Cerebellar cortex (tissue), 1 donor: ENCODE measurements around the gene GINS2.

Experiments used
- DNase-seq: peaks from one replicate; pipeline ENCODE4 v3.0.0-alpha.2; 2015; ENCODE audit warnings: low spot score

Gene GINS2

DNA sequence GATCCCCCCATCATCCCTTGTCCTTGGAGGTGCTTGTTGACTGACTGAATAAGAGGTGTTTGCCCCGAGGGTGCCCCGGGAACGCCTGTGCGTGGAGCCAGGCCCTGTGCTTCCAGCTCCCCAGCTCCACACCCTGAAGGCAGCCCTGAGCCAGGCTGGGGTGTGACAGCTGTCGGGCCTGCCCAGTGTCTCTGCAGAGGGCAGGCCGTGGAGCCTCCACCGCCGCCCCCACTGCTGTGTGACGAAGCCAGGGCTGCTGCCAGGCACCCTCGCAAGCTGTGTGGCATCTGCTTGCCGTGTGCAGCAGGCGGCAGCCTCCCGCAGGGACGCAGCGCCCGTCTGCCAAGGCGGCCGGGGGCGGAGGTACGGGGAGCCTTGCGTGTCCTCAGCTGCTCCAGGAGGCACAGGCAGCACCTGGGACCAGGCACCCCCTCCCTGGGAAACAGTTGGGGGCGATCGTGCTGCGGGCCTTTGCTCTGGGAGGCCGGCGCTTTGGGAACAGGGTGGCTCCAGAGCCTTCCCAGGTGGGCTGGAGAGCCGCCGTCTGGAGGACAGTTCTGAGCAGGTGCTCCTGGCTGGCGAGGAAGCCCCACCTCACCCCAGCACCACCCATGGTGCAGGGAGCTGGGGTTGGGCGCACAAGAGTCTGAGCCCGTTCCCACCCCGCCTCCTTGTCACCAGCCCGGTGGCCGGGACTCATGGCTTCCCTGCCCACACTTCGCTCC, 49.1 kb downstream of the GINS2 start:
- no peak for DNase-seq

DNA sequence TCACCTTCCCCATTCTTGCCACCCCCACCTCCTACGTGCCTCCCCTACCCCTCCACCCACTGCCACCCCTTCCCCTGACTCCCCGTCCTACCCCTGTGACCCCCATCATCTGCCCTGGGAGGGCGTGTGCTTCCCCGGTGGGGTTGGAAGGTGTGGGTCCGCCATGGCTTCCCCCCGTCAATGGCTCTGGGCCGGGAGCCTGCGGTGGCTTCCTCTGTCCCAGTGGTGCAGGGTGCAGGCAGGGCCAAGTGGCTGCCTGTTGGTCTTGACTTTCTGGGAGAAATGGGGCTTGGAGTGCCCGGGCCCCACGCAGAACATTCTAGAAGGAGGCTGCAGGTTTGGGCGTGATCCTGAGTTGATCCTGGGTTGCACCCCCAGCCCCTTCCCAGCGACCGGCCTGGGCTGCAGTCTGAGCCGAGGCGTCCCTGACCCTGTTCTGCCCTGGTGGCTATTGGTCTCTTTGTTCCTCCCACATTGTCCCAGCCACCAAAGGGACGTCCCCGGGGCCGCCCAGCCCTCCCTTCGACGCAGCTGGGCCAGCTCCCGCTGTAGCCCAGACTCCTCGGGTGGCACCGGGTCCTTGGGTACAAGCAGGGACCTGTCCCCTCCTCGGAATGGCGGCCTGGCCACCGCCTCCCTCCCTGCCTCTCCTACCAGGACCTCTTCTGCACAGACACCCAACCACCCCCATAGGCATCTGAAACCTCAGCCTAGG, 49.9 kb downstream of the GINS2 start:
- no peak for DNase-seq

DNA sequence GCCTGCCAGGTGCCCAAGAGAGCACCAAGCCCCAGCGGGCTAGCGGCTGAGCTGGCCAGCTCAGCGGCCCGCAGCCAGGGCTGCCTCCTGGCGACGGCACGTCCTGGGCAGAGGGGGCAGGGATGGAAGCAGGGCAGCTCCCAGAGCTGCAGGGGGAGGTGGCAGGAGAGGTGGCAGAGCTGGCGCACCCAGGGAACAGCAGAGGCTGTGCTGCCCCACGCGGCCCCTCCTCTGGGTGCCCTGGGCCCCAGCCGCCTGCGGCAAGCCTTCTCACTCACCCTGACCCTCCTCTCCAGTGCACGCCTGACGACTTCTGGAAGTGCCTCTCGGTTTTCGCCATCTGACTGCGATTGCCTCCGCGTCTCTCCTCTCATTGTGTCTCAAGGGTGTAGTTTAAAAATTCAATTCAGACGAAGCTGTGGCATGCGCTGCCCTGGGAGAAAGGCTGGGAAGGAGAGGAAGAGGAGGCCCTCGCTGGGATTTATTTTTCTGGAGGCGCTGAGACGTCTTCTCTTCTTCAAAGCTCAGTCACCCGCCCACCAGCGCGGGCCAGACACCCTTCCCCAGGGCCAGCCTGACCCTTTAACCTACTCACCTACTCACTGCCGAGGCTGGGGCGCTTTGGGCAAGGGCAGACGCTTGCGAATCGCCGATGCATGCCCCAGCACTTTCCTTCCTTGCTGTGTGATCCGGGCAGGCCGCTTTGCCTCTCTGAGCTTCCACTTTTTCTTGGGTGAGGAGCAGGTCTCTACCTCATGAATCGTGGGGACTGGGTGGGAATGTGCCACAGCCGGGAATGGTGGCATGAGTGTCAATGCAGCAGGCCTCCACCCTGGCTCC, 50.7 kb downstream of the GINS2 start:
- DNase-seq, result no peak

DNA sequence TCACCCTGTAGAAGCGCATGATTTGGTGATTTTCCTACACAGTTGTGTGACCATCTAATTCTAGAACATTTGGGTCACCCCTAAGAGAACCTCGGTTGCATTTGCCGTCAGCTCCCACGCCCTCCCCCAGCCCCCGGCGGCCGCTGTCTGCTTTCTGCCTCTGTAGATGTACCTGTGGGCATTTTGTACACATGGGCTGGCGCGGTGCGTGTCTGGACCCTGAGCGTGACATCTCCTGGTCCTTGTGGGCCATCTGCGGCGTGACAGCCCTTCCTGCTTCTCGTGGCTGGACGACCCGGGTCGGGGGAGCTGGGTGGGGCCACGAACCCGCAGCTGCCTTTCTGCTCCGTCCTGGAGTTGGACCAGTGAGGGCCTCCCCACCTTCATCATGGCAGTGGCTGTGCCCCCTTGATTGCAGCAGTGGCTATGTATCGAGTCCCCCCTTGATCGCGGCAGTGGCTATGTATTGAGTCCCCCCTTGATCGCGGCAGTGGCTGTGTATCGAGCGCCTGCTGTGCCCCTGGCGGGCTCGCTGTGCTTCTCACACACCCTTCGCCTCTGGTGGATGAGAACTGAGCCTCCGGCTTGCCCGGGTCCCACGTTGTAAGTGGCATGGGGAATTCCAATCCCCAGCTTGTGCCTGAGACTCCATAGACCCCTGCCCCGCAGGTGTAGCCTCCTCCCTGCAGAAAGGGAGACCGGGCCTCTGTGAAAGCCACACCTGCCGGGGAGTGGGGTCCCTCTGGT, 51.5 kb downstream of the GINS2 start:
- no peak for DNase-seq

DNA sequence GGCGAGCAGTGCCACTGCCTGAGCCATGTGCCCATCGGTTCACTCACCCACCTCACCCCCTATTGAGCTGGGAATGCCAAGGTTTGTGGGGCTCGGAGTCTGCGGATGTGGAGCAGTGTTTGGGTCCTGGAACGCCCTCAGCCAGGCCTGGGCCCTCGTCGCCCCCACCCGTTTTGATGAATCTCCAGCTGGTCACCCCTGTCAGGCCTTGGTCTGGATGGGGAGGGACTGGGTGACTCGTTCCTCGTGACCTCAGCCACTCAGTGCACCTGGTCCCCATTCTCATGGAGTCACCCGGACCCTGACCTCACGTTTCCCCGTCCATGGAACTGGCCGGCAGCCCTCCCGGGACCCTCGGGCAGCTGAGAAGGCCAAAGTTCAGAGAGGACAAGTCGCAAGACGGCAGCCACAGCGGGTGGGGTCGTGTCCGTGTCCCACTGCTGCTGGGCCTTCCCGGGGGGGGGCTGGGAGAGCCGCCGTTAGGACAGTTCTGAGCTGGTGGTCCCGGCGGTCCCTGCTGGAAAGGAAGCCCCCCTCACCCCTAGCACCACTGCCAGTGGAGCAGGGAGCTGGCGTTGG, 52.4 kb downstream of the GINS2 start:
- no peak for DNase-seq

DNA sequence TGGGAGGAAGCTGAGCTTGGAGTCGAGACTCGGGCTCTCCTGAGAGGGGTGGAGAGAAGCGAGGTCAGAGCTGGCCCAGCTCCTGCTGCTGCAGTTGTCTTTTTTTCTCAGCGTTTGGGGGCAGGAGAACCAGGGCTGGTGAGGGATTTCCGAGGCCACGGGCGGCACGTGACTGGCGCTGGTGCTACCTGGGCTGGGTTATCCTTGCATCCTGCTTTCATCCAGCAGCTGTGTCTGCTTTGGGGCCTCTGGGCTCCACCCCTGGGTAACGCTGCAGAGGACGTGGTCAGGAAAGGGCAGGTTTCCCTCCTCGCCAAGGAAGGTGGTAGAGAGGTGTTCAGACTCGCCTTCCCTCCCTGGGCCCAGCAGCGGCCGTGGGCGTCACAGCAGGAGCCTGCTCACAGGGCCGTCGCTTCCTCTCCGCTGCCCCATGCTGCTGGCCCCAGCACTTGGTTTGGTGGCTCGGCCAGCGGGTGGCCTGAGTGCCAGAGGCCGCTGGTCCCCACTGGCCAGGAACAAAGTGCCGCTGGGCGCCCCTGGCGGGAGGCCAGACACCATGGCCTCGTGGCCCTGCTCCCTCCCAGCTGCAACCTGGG, 53.1 kb downstream of the GINS2 start:
- DNase-seq, result no peak

DNA sequence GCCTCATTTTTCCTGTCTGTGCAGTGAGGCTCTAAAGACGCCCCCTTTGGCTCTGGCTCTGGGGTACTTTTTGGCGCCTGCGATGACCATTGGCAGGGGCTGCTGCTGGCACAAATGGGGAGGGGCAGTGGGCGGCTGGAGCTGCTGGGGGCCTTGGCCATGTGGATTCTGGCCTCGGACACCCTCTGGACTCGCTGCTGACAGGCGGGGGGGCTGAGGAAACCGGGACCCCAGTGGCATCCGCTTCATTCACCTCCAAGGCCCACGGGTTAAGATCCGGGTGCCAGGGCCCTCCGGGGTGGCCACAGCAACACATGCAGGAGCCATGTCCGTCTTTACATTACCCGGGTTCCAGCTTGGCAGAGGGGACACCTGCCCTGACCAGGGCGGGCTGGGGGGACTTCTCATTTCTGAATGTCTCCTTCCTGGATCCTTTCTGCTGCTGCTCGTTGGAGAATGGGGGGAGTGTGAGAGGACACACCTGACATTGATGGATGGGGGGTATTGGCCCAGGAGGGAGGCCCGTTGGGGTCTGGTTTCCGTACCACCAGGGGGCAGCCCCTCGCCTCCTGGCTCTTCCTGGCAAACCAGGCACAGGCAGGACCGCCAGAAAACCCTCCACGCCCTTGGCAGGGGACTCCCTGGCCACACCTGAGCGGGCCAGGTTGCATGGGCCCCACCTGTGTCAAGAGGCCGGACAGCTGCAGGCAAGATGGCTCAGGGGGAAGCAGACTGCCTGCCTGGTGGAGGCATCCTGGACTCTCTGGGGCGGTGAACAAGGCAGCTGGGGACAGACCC, 53.8 kb downstream of the GINS2 start:
- DNase-seq, result no peak

DNA sequence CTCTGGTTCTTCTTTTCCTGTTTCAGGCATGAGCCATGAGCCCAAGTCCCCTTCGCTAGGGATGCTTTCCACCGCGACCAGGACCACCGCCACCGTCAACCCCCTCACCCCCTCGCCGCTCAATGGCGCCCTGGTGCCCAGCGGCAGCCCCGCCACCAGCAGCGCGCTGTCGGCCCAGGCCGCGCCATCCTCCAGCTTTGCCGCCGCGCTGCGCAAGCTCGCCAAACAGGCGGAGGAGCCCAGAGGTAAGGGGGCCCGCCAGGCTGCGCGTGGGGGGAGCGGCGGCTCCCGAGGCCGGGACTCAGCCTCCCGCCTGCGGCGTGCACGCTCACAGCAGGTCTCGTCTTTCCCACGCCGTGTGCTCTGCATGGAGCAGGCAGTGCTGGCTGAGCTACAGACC, 54.9 kb downstream of the GINS2 start:
- DNase-seq, result no peak

DNA sequence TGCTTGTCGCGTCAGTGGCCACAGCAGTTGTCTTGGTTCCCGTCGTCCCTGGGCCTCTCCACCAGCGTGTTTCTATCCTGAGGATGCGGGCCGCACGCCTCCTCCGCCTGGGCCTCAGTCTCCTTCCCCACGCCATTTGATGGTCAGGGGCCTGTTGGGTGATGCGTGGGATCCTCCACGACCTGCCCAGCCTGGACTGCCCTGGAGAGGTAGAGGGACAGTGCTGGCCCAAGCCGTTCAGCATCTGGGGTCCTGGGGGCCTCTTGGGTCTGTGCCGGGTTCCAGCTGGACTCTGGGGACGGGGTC, 55.4 kb downstream of the GINS2 start:
- DNase-seq, result no peak

DNA sequence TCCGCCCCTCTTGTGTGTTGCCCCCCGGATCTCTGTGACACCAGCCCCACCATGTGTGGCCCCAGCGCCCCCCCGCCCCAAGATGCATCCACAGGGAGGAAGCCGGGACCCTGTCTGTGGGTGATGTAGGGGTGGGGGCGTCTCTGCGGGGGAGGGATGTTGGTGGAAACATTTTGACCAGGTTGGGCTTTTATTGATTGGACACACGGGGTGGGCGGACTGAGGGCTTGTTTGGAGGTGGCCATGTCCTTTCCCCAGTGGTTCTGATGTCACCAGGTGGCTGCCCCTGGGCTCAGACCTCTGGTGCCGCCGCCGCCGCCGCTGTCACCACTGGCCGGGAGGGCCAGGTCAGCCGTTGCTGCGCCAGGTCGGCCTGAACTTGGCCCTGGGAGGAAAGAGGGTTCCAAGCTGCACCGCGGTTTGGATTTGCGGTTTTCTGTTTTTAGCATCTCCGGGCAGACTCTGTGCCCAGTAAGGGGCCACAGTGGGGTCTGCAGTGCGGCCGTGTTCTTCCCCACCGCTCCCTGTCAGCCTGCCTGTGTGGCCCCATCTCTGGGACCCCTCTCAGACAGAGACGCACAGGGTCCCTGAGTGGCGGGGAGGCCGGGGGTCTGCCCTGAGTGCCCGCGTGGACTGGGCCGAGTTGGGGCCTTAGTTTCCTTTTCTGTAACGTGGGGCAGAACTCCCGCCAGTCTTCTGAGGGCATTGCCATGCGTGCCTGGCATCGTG, 55.9 kb downstream of the GINS2 start:
- DNase-seq, result no peak

DNA sequence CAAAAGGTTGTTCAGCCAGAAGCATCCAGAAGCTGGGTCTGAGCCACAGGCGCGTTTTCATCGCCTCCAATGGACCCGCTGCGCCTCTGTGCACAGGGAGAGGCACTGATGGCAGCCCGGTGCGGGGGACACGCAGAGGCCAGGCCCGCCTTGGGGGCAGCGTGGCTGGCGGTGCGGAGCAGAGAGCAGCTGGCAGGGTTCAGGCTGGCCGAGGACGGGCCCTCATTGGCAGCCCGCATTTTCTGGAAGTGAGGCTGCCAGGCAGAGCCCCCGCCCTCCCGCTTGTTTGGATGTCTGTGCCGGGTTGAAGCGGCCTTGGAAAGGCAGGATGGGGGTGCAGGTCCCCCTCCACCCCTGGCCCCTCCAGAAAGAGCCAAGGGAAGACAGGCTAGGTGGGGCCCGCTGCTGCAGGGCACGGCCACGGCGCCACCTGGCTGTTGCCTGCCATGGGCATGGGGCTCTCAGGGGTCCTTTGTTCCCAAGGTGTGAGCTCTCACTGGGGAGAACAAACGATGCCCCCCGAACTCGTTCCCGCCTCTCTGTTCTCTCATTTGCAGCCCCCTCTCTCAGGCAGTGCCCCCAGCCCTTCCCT, 56.9 kb downstream of the GINS2 start:
- DNase-seq, result no peak

DNA sequence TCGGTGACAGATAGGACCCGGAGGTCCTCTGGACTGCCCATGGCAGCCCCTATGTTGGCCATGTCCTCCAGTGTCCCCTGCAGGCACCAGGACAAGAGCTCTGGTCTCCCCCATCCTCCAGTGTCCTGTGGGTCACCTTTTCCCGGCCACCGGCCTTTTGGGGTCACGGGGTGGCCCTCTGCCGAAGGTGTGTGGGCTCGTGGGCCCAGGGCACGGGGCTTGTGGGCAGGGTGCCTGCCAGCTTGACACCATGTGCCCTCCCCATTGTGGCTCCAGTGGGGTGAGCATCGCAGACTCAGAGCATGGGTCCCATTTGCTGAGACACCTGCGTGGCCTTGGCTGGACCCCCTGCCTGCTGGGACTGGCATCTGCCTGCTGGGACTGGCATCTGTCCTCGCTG, 57.5 kb downstream of the GINS2 start:
- no peak for DNase-seq

DNA sequence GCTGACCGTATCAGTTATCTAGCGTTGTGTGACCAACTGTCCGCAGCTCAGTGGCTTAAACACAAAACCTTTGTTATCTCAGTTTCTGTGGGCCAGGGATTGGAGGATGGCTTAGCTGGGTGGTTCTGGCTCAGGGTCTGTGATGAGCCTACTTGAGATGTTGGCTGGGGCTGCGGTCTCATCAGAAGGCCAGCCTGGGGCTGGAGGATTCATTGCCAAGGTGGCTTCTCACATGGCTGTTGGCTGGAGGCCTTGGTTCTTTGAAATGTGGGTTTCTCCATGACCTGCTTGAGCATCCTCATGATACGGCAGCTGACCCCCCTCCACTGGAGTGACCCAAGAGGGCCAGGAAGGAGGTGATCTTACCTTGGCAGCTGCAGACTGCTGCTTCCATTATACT, 58.9 kb downstream of the GINS2 start:
- DNase-seq, result no peak

DNA sequence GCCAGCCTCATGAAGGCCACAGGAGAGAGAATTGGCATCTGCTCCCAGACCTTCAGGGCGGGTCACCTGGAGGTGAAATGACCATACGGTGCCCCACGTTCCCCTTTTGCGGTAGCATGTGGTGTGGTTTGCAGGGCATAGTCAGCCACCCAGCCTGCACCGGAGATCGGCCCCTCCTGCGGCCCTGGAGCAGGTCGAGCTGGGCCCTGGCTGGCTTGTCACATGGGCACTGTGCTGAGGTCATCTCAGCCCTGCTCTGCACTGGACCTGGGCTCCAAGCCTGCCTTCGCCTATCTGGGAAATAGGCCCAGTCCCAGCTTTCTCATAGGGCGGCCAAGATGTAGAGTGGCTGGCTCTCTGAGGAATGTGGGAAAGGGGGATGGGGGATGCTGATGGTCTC, 59.4 kb downstream of the GINS2 start:
- DNase-seq, result no peak

DNA sequence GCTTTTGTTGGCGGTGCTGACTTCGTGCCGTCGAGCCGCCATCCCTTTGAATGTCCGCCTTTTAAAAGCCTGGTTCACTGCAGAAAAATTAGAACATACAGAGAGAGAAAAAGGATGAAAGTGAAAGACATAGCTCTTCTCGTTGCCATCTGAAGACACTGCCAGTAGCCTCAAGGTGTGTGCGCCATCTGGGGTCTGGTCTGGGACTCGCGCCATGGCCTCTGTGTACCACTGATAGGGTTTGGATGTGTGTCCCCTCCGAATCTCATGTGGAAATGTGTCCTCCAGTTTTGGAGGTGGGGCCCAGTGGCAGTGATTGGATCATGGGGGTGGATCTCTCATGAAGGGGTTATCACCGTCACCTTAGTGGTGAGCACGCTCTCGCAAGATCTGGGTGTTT, 60.1 kb downstream of the GINS2 start:
- no peak for DNase-seq

DNA sequence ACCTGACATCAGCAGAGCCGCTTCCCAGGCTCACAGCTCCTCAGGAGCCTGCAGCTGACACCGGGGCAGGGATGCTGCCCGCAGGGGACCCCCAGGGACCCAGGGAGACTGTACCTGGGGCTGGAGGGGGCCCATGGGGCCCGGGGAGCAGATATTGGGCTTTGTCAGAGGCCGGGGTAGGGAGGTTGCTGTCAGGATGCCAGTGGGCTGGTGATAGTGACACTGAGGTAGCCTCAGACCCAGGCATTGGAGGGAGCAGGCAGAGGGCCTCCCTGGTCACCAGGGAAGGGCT, 60.5 kb downstream of the GINS2 start:
- no peak for DNase-seq

DNA sequence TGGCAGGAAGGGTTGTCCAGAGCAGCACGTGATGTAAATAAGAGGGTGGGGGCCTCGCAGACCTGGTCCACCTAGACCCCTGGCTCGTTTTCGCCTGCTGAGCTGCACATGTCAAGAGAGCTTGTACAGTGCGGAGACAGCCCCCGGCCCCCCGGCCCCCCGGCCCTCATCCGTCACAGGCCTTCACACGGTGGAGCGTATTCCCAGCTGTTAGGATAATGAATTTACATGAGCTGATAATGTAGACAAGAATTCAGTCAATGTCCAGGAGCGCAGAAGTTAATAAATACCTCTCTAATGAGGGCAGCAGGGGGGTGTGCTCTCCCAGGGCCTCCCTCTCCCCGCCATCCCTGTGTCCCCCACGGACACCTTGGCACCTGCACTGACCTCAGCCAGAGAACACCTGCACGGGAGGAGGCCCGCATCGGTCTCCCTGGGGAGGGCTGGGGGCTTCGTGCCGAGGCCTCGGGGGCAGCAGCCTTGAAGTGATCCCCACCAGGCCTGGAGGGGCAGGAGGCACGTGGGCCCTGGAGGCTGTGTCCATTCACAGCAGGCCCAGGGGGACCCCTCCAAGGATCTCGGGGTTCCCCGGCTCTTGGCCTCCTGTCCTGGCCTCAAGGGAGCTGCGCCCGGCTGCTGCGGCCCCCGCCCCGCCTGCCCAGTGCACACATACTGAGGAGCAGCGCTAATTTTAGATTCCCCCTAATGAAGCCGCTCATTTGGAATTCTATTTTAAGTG, 61.1 kb downstream of the GINS2 start:
- DNase-seq, result peak; percentile 65

DNA sequence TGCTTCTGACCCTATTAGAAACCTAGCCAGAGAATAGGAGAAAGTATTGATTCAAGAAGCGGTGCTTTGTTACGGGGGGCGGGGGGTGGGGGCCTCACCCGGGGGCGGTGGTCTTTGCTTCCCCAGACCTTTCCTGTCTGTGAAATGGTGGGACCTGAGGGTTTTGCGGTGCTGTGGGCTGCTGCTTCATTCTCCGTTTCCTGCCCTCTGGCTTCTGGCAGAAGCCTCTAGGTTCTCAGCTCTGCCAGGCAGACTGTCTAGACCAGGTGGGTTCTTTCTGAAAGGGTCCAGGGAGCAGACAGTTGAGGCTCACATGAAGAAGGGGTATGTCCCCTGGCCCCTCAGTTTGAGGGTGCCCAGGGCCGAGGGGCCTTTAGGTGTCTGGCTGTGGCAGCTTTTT, 61.7 kb downstream of the GINS2 start:
- no peak for DNase-seq
